Progenitor cell of endocrine pancreas (in vitro differentiated cells): ENCODE measurements around the gene CD59. TPM values are rescaled to one million over a fixed set of nuclear protein-coding genes. Genes with fewer than 3 reads are reported as not detected.

Source experiments
- DNase-seq: peaks from one replicate; pipeline ENCODE4 v3.0.0; 2021; ENCODE audit warnings: low spot score; ENCODE audit not compliant: unreplicated experiment
- H3K27ac Mint-ChIP-seq: 2 replicates; pipeline ENCODE4 v1.8.0; 2021; ENCODE audit warnings: mild to moderate bottlenecking, moderate library complexity, mixed read lengths
- H3K27me3 Mint-ChIP-seq: 2 replicates; pipeline ENCODE4 v1.8.0; 2021; ENCODE audit warnings: mixed read lengths
- H3K36me3 Mint-ChIP-seq: 2 replicates; pipeline ENCODE4 v1.8.0; 2022; ENCODE audit warnings: mixed read lengths; ENCODE audit not compliant: insufficient read depth
- H3K4me1 Mint-ChIP-seq: 2 replicates; pipeline ENCODE4 v1.8.0; 2021; ENCODE audit warnings: low read depth, mixed read lengths
- H3K4me3 Mint-ChIP-seq: 2 replicates; pipeline ENCODE4 v1.8.0; 2021; ENCODE audit warnings: low read depth, mild to moderate bottlenecking, moderate library complexity, mixed read lengths
- H3K9me3 Mint-ChIP-seq: 2 replicates; pipeline ENCODE4 v1.8.0; 2021; ENCODE audit warnings: low read depth, mixed read lengths
- total RNA-seq: library from RNA; stranded (reverse); gene quantifications from 2 replicates; pipeline ENCODE4 v1.2.1, GENCODE V29; 2021
- TF ChIP-seq, protein P1 (sequence below): fragments of 200-600 bp; sonication (generic); IDR thresholded peaks from one replicate; pipeline ENCODE4 v1.5.0; 2021; ENCODE audit warnings: antibody characterized with exemption, mild to moderate bottlenecking; ENCODE audit not compliant: unreplicated experiment

The CD59 gene
- total RNA-seq, 1 donor from 2014 or later, result 214 TPM

DNA sequence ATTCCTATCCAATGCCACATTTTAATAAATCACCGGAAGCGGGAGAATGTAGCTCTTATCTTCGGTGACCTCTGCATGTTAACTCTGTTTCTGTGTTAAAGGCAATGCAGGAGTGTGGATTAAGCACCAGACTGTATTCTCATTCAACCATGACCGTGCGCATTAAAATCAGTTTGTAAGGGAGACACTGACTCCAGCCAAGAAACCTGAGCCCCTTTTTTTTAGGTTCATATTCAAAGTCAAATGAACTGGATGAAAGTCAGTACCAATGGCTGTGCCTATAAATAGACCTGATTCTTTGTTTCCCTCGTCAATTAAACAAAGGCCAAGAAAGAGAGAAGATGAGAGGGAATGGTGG lies 67.8 kb downstream of the CD59 start:
- H3K4me1 Mint-ChIP-seq, result no peaks in the 10 kb centered on the region
- no peak for DNase-seq

DNA sequence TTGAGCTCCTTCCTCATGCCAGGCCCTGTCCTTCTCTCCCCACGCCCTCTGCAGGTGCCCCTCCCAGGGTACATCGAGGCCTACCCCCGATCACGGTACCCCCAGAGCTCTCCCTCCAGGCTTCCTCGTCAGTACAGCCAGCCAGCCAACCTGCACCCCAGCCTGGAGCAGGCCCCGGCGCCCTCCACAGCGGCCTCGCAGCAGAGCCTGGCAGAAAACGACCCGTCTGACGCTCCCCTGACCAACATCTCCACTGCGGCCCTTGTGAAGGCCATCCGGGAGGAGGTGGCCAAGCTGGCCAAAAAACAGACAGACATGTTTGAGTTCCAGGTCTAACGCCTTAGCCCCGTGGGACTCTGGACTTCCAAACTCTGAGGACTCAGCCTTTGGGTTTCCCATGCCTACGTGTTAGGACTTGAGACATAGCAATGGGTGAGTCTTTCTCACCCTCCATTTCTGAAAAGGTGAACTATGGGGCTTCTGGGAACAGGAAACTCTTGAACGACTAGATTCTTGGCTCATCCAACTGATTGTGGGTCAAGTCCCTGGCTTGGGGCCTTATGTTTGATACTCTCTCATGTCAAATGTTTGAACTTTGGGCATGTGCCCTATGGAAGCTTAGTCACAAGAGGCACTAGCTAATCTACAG lies 68.3 kb downstream of the CD59 start:
- H3K4me3 Mint-ChIP-seq, result no peak overlapping the region
- TF ChIP-seq, protein P1, sequence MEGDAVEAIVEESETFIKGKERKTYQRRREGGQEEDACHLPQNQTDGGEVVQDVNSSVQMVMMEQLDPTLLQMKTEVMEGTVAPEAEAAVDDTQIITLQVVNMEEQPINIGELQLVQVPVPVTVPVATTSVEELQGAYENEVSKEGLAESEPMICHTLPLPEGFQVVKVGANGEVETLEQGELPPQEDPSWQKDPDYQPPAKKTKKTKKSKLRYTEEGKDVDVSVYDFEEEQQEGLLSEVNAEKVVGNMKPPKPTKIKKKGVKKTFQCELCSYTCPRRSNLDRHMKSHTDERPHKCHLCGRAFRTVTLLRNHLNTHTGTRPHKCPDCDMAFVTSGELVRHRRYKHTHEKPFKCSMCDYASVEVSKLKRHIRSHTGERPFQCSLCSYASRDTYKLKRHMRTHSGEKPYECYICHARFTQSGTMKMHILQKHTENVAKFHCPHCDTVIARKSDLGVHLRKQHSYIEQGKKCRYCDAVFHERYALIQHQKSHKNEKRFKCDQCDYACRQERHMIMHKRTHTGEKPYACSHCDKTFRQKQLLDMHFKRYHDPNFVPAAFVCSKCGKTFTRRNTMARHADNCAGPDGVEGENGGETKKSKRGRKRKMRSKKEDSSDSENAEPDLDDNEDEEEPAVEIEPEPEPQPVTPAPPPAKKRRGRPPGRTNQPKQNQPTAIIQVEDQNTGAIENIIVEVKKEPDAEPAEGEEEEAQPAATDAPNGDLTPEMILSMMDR, result no peak
- no peaks in the 10 kb centered on the region for H3K27me3 Mint-ChIP-seq
- DNase-seq, result no peak
- H3K36me3 Mint-ChIP-seq, result peaks cover 7% of the 10 kb centered on the region
- no peaks in the 10 kb centered on the region for H3K9me3 Mint-ChIP-seq
- no peaks in the 10 kb centered on the region for H3K4me1 Mint-ChIP-seq
- H3K27ac Mint-ChIP-seq, result no peak overlapping the region

More for the DNA sequence above, 67.8 kb downstream of the CD59 start:
- no peaks in the 10 kb centered on the region for H3K9me3 Mint-ChIP-seq
- TF ChIP-seq, protein P1, result no peak
- no peak overlapping the region for H3K27ac Mint-ChIP-seq
- H3K36me3 Mint-ChIP-seq, result peaks cover 7% of the 10 kb centered on the region
- H3K27me3 Mint-ChIP-seq, result no peaks in the 10 kb centered on the region
- no peak overlapping the region for H3K4me3 Mint-ChIP-seq

DNA sequence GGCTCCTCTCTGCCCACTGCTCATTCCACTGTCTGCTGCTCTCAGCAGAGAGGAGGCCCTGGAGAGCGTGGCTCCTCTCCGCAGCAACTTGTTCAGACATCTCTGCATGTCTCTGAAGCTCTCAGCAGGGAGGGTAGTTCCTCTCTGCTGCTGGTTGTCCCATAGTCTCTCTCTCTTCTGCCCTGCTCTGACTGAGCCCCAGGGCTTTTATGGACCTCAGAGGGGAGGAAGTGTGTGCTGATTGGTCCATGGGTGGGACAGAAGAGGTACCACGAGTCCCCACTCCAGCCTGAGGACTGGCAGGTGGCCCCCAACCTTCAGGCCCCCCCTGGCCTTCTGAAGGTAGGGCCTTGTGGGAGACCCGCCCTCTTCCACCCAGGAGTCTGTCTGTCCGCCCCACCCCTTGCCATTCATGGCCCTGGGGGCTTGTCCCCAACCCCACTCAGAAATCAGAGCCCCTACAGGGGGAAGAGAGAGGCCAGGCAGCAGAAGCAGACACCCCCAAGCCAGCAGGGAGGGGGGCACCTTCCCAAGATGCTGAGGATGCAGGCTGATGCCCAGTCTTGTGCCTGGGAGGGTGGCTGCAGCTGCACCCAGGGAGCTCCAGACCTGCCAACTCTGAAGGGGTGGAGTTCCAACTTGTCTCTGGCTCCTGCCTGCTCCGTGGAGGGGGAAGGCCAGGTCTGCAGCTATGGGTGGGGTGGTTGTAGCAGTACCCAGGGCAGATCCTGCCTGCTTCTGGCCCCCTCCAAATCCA lies 70.7 kb downstream of the CD59 start:
- Mint-ChIP-seq H3K4me1 (no peaks in the 10 kb centered on the region), H3K27me3 (no peaks in the 10 kb centered on the region), H3K4me3 (no peak overlapping the region), H3K27ac (no peak overlapping the region), H3K36me3 (peaks cover 7% of the 10 kb centered on the region), H3K9me3 (no peaks in the 10 kb centered on the region)
- TF ChIP-seq, protein P1, result no peak
- DNase-seq, result no peak

DNA sequence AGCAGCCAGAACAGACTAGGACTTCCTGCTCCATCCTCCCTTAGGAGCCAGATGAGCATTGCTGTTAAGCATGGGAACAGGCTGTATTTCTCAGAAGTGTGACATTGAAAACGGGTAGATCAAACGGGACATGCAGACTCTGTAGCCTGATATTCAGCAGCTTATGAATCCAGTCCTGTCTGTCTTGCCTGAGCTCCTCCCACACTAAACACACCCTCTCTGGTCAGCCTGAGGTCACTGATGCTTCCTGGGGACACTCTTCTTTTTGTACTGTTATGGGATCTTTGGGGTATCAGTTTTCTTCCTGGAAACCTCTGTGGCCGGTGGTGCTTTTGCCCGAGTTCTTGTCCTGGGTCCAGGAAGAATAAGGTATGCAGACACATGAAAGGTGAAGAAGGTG lies 71.4 kb downstream of the CD59 start:
- H3K36me3 Mint-ChIP-seq, result peaks cover 7% of the 10 kb centered on the region
- H3K27me3 Mint-ChIP-seq, result no peaks in the 10 kb centered on the region
- no peaks in the 10 kb centered on the region for H3K9me3 Mint-ChIP-seq
- TF ChIP-seq, protein P1, result no peak
- no peak for DNase-seq
- no peaks in the 10 kb centered on the region for H3K4me1 Mint-ChIP-seq
- H3K4me3 Mint-ChIP-seq, result no peak overlapping the region
- H3K27ac Mint-ChIP-seq, result no peak overlapping the region

DNA sequence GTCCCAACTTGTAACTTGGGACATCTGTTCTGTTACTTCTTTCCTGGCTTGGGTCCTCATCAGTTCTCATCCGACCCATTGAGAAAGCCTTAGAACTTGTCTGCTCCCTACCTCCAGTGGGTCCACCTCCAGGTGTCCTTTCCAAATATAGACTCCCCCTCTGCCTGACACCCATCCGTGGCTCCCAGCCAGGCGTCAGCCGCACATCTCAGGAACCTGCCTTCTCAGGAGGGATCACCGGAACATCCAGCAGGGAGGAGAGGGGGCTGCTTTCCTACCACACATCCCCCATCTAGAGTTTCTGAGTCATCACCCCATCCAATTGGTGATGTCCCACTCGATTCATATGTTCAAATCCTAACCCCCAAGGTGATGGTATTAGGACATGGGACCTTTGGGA lies 72.1 kb downstream of the CD59 start:
- peaks cover 7% of the 10 kb centered on the region for H3K36me3 Mint-ChIP-seq
- H3K4me3 Mint-ChIP-seq, result no peak overlapping the region
- no peaks in the 10 kb centered on the region for H3K9me3 Mint-ChIP-seq
- no peaks in the 10 kb centered on the region for H3K27me3 Mint-ChIP-seq
- no peak for DNase-seq
- no peak overlapping the region for H3K27ac Mint-ChIP-seq
- no peaks in the 10 kb centered on the region for H3K4me1 Mint-ChIP-seq
- TF ChIP-seq, protein P1, result no peak
